GM18499 (cell line): ENCODE measurements around the gene FSTL4.

Experiments
- ATAC-seq: cut with Tn5 transposase; IDR thresholded peaks from one replicate; pipeline ENCODE4 v1.9.1; 2021; ENCODE audit warnings: moderate number of reproducible peaks; ENCODE audit not compliant: insufficient read depth, unreplicated experiment

The FSTL4 gene

GRCh38 chr5:133257977-133258376 is 354.4 kb downstream of the FSTL4 start:
- ATAC-seq, result no peak

DNA sequence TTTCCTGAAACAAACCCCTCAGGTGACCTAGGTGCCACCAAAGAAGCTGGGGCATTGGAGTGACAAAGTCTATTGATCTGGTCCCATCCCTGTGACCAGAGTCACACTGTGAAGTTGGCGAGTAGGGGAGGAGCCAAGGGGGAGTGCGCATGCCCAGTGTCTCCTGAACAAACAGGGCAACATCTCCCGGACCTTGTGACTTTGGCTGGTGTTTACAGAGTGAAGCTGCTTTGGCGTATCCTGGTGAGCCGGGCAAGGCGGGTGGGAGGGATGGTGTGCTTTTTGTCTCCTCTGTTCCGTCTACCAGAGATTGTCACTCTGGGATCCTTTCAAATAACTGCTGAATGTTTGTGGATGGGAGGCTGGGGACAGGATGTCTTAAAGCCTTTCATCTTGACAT is 356.1 kb downstream of the FSTL4 start:
- ATAC-seq, result no peak

- no peak for ATAC-seq
Observed at GRCh38 chr5:133254803-133255202, 357.5 kb downstream of the FSTL4 start.

- ATAC-seq, result no peak
Observed at GRCh38 chr5:133253671-133254070, 358.7 kb downstream of the FSTL4 start.

- ATAC-seq, result no peak
Observed at GRCh38 chr5:133253070-133253469, 359.3 kb downstream of the FSTL4 start.

- no peak for ATAC-seq
Observed at GRCh38 chr5:133252133-133252480, 360.2 kb downstream of the FSTL4 start.

GRCh38 chr5:133251296-133252132 is 360.8 kb downstream of the FSTL4 start:
- no peak for ATAC-seq

- no peak for ATAC-seq
Observed at GRCh38 chr5:133250527-133250926, 361.8 kb downstream of the FSTL4 start.

DNA sequence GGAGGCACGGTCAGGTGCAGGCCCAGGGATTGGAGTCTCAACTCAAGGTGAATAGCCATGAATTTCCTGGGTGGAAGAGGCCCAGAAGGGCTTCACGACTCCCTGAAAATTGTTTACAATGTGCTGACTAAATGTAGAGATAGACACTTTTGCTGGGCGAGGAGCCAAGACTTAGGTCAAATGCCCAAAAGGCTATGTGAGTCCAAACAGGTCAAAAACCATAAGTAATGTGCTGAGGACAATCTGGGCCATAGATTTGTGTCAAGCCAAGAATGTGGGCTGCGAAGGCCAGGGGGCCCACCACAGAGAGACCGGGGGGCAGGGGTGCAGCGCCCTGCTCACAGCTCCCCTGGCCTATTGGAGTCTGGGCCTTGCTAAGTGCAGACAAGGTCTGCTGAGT is 362.7 kb downstream of the FSTL4 start:
- ATAC-seq, result no peak

GRCh38 chr5:133247881-133248624 is 364.3 kb downstream of the FSTL4 start:
- ATAC-seq, result no peak

GRCh38 chr5:133247151-133247709 is 365.1 kb downstream of the FSTL4 start:
- ATAC-seq, result no peak

- ATAC-seq, result no peak
Observed at GRCh38 chr5:133246376-133247150, 365.8 kb downstream of the FSTL4 start.

- no peak for ATAC-seq
Observed at GRCh38 chr5:133246053-133246370, 366.3 kb downstream of the FSTL4 start.

- no peak for ATAC-seq
Observed at GRCh38 chr5:133245191-133246052, 366.9 kb downstream of the FSTL4 start.

DNA sequence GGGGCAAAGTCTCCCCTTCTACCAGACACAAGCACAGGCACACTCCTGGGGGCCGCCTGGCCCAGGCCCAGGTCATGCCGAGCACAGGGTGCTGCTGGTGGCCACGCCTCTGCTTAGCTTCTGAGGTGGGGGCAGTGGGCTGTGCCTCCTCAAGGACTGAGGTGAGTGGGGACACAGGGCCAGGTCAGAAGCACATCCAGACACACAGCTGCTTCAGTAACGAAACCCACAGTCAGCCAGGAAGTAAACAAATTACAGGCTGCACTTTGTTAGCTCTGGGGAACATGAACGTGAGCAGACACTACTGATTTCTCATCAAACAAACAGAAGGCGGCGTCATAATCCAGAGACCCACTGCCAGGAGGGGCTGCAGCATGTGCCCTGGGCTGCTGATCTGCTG is 368.1 kb downstream of the FSTL4 start:
- no peak for ATAC-seq

GRCh38 chr5:133243196-133243595 is 369.1 kb downstream of the FSTL4 start:
- ATAC-seq, result no peak

- ATAC-seq, result no peak
Observed at GRCh38 chr5:133242221-133242835, 370.0 kb downstream of the FSTL4 start.

- no peak for ATAC-seq
Observed at GRCh38 chr5:133241179-133242092, 370.9 kb downstream of the FSTL4 start.
